Stimulated activated naive CD8-positive, alpha-beta T cell treated with anti-CD3 and anti-CD28 coated beads, Interleukin-15, amount 100 ng/mL, for 72 hours (primary cell): ENCODE measurements around the gene WDPCP.
"Not testable (repeated sequence)": the region's sequence is repeated elsewhere in the genome, so short reads cannot be mapped to it uniquely, and the experiment has no call there.

Experiments
- ATAC-seq: fragments of 150-1000 bp; cut with Tn5 transposase; 2 replicates; pipeline ENCODE4 v1.10.0; 2021; ENCODE audit warnings: mild to moderate bottlenecking, moderate library complexity
- DNase-seq, 2 donors: peaks; one replicate each; pipeline ENCODE4 v3.0.0; 2021 to 2022
- H3K27ac Mint-ChIP-seq, 2 donors: one replicate each; pipeline ENCODE4 v1.8.0; 2022; ENCODE audit warnings: mild to moderate bottlenecking in 2 of 2, mixed read lengths in 2 of 2, moderate library complexity in 2 of 2
- H3K27me3 Mint-ChIP-seq: one replicate; pipeline ENCODE4 v1.8.0; 2022; ENCODE audit warnings: mixed read lengths
- H3K4me1 Mint-ChIP-seq: one replicate; pipeline ENCODE4 v1.8.0; 2022; ENCODE audit warnings: mild to moderate bottlenecking, mixed read lengths
- H3K4me3 Mint-ChIP-seq, 2 donors: one replicate each; pipeline ENCODE4 v1.8.0; 2022; ENCODE audit warnings: mild to moderate bottlenecking in 2 of 2, mixed read lengths in 2 of 2, moderate library complexity in 1 of 2
- H3K9me3 Mint-ChIP-seq, 2 donors: one replicate each; pipeline ENCODE4 v1.8.0; 2022; ENCODE audit warnings: mixed read lengths in 2 of 2

The WDPCP gene

DNA sequence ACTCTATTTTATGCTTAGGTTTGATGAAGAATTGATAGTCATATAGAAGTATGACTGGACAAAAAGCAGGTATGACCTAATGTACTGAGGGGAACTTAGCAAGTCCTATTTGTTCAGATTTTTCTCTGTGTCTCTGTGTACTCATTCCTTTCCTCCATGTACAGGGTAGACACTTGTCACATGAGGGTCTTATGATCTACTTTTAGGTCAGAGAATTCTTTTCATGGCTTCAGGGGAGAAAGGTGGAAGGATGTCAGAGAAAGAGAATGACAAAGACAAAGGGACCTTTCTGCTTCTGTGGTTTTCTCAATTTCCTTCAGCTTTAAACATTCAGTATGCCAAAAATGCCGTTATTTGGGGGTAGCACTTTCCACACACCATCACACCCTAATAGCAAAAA, 181.6 kb downstream of the WDPCP start:
- Mint-ChIP-seq H3K4me1 (no peaks in the 10 kb centered on the region), H3K4me3 (no peak overlapping the region), H3K27me3 (no peaks in the 10 kb centered on the region), H3K9me3 (peaks cover 0 to 7% of the 10 kb centered on the region in 2 donors), H3K27ac (no peak overlapping the region)
- no peak for ATAC-seq
- no peak for DNase-seq

DNA sequence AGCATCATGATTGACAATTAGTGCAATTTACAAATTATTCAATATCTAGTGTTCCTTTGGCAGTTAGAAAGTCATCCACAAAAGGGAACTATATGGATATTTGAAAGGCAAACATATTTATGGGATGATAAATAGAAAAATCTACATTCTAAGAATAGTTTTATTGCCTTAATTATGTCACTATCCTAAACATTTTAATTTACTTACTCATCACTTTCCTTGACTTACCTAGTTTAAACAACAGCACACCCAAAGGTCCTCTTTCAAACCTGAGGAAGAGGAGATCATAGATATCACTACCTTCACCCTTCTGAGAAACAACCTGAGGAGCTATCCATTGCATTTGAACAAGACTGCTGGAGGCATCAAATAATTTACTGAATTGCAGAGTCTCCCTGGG, 184.5 kb downstream of the WDPCP start:
- Mint-ChIP-seq H3K4me3 (no peak overlapping the region), H3K27me3 (no peaks in the 10 kb centered on the region), H3K27ac (no peak overlapping the region), H3K4me1 (no peaks in the 10 kb centered on the region), H3K9me3 (peaks cover 0 to 7% of the 10 kb centered on the region in 2 donors)
- DNase-seq (no peak), ATAC-seq (no peak)

- not testable (repeated sequence) for H3K9me3 Mint-ChIP-seq, H3K27me3 Mint-ChIP-seq, H3K4me1 Mint-ChIP-seq, H3K4me3 Mint-ChIP-seq, DNase-seq, H3K27ac Mint-ChIP-seq, ATAC-seq
Observed at GRCh38 chr2:63402889-63403288, 185.4 kb downstream of the WDPCP start.

GRCh38 chr2:63399156-63399555, 189.1 kb downstream of the WDPCP start:
- no peaks in the 10 kb centered on the region for H3K27me3 Mint-ChIP-seq
- H3K4me3 Mint-ChIP-seq = no peak overlapping the region
- no peak overlapping the region for H3K27ac Mint-ChIP-seq
- peaks cover 5 to 7% of the 10 kb centered on the region in 2 donors for H3K9me3 Mint-ChIP-seq
- no peaks in the 10 kb centered on the region for H3K4me1 Mint-ChIP-seq
- DNase-seq (no peak), ATAC-seq (no peak)

DNA sequence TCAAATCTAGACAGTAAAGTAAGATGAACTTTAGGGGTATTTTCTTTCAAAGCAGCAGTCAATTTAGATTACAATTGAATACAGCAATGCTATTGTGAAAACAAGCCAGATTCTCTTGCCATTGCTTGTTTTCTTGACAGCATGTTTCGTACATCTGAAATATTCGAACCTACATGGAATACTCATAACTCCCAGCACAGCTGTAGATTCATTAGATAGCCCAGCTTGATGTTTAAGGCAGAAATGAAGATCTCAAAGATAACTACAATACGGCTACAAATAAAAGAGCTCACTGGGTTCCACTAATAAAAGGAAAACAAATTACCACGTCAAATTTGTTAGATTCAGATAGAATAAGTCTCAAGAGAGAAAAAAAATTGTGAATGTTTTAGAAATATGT, 208.8 kb downstream of the WDPCP start:
- H3K27me3 Mint-ChIP-seq = no peaks in the 10 kb centered on the region
- H3K9me3 Mint-ChIP-seq = no peaks in the 10 kb centered on the region
- no peak overlapping the region for H3K4me3 Mint-ChIP-seq
- H3K27ac Mint-ChIP-seq = no peak overlapping the region
- ATAC-seq (no peak), DNase-seq (no peak)
- H3K4me1 Mint-ChIP-seq = no peaks in the 10 kb centered on the region

GRCh38 chr2:63378589-63378988, 209.7 kb downstream of the WDPCP start:
- H3K4me3 Mint-ChIP-seq = no peak overlapping the region
- H3K9me3 Mint-ChIP-seq = no peaks in the 10 kb centered on the region
- H3K27ac Mint-ChIP-seq = no peak overlapping the region
- ATAC-seq = no peak
- H3K27me3 Mint-ChIP-seq = no peaks in the 10 kb centered on the region
- no peaks in the 10 kb centered on the region for H3K4me1 Mint-ChIP-seq
- DNase-seq = no peak

DNA sequence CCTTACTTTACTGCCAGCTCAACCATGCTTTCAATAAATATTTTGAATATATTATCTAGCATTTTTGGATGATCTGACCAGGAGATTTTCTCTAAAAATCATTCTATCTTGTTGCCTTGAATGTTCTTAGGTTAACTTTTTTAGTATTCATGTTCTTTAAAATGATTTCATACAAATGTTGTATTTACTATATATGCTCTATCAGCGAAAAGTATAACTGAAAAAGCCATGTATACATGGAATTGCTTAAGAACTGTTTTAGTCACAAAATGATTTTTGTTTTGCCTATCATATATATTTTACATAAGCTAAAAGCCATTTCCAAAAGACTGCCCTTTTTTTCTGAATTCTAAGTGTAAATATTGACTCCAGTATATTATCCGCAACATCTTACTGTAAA, 213.9 kb downstream of the WDPCP start:
- no peaks in the 10 kb centered on the region for H3K4me1 Mint-ChIP-seq
- peaks cover 0 to 6% of the 10 kb centered on the region in 2 donors for H3K9me3 Mint-ChIP-seq
- DNase-seq (no peak), ATAC-seq (no peak)
- no peaks in the 10 kb centered on the region for H3K27me3 Mint-ChIP-seq
- H3K27ac Mint-ChIP-seq = no peak overlapping the region
- no peak overlapping the region for H3K4me3 Mint-ChIP-seq

DNA sequence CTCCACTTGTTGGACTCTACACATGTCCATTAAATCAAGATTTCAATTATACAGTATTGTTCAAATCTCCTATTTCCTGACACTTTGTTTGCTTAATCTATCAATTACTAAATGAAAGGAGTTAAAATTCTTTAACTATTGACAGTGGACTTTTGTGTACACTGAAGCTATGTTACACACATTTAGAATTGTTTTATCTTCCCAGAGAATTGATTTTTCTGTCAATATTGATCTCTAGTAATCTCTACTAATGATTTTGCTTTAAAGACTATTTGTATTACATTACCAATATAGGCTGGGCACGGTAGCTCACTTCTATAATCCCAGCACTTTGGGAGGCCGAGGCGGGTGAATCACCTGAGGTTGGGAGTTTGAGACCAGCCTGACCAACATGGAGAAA, 215.7 kb downstream of the WDPCP start:
- DNase-seq = no peak
- H3K27ac Mint-ChIP-seq = no peak overlapping the region
- ATAC-seq = no peak
- no peaks in the 10 kb centered on the region for H3K4me1 Mint-ChIP-seq
- no peaks in the 10 kb centered on the region for H3K27me3 Mint-ChIP-seq
- no peak overlapping the region for H3K4me3 Mint-ChIP-seq
- H3K9me3 Mint-ChIP-seq = peaks cover 0 to 6% of the 10 kb centered on the region in 2 donors

DNA sequence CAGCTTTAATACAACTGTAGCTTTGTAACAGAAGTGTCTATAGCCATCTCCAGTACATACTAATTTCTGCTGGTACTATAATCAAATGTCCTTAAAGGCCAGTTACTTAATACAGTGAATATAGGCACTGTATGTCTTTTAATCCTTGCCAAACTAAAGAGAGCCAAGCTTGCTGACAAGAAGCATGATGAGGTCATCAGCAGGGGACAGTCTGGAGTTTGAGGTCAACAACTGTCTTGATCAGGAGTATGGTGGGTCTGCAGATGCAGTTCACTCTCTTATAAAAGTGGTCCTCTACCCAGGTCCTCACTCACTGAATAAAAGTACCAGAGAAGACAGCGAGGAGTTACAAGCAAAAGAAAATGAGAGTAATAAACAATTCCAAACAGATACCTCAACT, 219.1 kb downstream of the WDPCP start:
- ATAC-seq (no peak), DNase-seq (no peak)
- Mint-ChIP-seq H3K9me3 (peaks cover 0 to 6% of the 10 kb centered on the region in 2 donors), H3K4me1 (no peaks in the 10 kb centered on the region), H3K27ac (no peak overlapping the region), H3K4me3 (no peak overlapping the region), H3K27me3 (no peaks in the 10 kb centered on the region)

DNA sequence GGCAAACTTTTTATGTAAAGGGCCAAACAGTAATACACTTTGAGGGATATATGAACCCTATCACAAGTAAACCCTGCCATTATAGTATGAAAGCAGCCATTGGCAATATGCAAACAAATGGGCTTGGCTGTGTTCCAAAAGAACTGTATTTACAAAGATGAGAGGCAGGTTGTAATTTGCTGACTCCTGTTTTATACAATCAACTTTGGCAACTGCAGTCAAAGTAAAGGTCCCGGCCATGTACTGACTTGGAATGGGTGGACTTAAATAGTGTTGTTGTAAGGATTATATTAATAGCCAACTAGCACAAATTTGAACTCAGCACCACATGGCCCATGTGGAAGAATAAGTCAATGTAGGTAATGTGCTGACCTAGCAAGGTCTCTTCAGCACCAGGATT, 223.4 kb downstream of the WDPCP start:
- Mint-ChIP-seq H3K9me3 (no peaks in the 10 kb centered on the region), H3K4me3 (no peak overlapping the region), H3K27ac (no peak overlapping the region), H3K27me3 (no peaks in the 10 kb centered on the region), H3K4me1 (no peaks in the 10 kb centered on the region)
- ATAC-seq (no peak), DNase-seq (no peak)

DNA sequence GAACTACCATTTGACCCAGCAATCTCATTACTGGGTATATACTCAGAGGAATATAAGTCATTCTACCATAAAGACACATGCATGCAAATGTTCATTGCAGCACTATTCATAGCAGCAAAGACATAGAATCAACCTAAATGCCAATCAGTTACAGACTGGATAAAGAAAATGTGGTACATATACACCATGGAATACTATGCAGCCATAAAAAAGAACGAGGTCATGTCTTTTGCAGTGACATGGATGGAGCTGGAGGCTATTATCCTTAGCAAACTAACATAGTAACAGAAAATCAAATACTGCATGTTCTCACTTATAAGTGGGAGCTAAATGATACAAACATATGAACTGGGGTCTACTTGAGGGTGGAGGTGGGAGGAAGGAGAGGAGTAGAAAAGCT, 230.6 kb downstream of the WDPCP start:
- not testable (repeated sequence) for H3K4me1 Mint-ChIP-seq, DNase-seq, H3K27ac Mint-ChIP-seq, H3K4me3 Mint-ChIP-seq, H3K27me3 Mint-ChIP-seq, ATAC-seq
- H3K9me3 Mint-ChIP-seq = peaks cover 28 to 33% of the 10 kb centered on the region in 2 donors

DNA sequence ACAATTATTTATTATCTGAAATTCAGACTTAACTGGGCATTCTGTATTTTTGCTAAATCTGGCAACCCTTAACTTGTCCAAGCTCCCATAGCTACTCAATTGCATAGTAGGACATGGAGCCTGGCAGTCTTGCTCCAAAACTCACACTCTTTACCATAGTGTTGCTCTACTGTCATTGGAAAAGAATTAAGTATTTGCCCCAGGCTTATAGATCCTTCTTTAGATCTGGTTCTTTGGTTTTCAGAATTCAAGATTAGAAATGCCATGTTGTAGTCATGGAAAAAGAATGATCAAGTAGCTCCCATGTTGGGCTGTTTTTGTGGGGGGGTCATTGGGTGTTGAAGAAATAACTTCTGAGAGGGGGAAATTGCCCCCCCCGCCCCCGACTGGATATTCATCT, 240.9 kb downstream of the WDPCP start:
- no peak for DNase-seq
- ATAC-seq = no peak
- Mint-ChIP-seq H3K4me3 (no peak overlapping the region), H3K27ac (no peak overlapping the region), H3K27me3 (no peaks in the 10 kb centered on the region), H3K4me1 (no peaks in the 10 kb centered on the region), H3K9me3 (peaks cover 19 to 32% of the 10 kb centered on the region in 2 donors)

GRCh38 chr2:63346411-63346810, 241.9 kb downstream of the WDPCP start:
- no peak overlapping the region for H3K27ac Mint-ChIP-seq

GRCh38 chr2:63345285-63345633, 243.0 kb downstream of the WDPCP start:
- no peak for ATAC-seq
- Mint-ChIP-seq H3K9me3 (peaks cover 20 to 28% of the 10 kb centered on the region in 2 donors), H3K4me1 (no peaks in the 10 kb centered on the region), H3K27me3 (no peaks in the 10 kb centered on the region), H3K4me3 (no peak overlapping the region), H3K27ac (no peak overlapping the region)
- no peak for DNase-seq

More at GRCh38 chr2:63346411-63346810, 241.9 kb downstream of the WDPCP start:
- no peaks in the 10 kb centered on the region for H3K27me3 Mint-ChIP-seq
- ATAC-seq (no peak), DNase-seq (no peak)
- peaks cover 19 to 28% of the 10 kb centered on the region in 2 donors for H3K9me3 Mint-ChIP-seq
- no peaks in the 10 kb centered on the region for H3K4me1 Mint-ChIP-seq
- no peak overlapping the region for H3K4me3 Mint-ChIP-seq

GRCh38 chr2:63344575-63345284, 243.5 kb downstream of the WDPCP start:
- H3K27ac Mint-ChIP-seq = no peak overlapping the region
- no peaks in the 10 kb centered on the region for H3K27me3 Mint-ChIP-seq
- DNase-seq (no peak), ATAC-seq (no peak)
- H3K9me3 Mint-ChIP-seq = peaks cover 25 to 28% of the 10 kb centered on the region in 2 donors
- H3K4me3 Mint-ChIP-seq = no peak overlapping the region
- no peaks in the 10 kb centered on the region for H3K4me1 Mint-ChIP-seq

GRCh38 chr2:63343397-63344109, 244.7 kb downstream of the WDPCP start:
- Mint-ChIP-seq H3K27me3 (no peaks in the 10 kb centered on the region), H3K4me3 (no peak overlapping the region), H3K27ac (no peak overlapping the region), H3K4me1 (no peaks in the 10 kb centered on the region), H3K9me3 (peaks cover 26 to 28% of the 10 kb centered on the region in 2 donors)
- ATAC-seq (no peak), DNase-seq (no peak)
